NCI-H2029 (cell line): Measurements from ENCODE around the gene GZMH.
"Not testable (repeated sequence)": the region's sequence is repeated elsewhere in the genome, so short reads cannot be mapped to it uniquely, and the experiment has no call there.

Source experiments
- DNase-seq: peaks from one replicate; lab custom pipeline; 2025; lab: John Stamatoyannopoulos, UW

The GZMH gene

GRCh38 chr14:24609655-24610344 lies at the start of gene GZMH:
Gene GZMH, minus strand, starts transcription at chr14:24609685. Its CDS starts 72 bp downstream, at chr14:24609613.
- DNase-seq = no peak

GRCh38 chr14:24648361-24648760 lies 38.9 kb upstream of the GZMH start:
- DNase-seq = not testable (repeated sequence)

- no peak for DNase-seq
These were observed 30.4 kb upstream of the GZMH start for GRCh38 chr14:24639905-24640304.

- DNase-seq = no peak
These were observed 29.8 kb upstream of the GZMH start for GRCh38 chr14:24639270-24639669.

GRCh38 chr14:24634158-24634557 lies 24.7 kb upstream of the GZMH start, which contains the start of gene GZMB:
Gene GZMB, minus strand, starts transcription at chr14:24634190. Its CDS starts 30 bp downstream, at chr14:24634160.
- DNase-seq = no peak

GRCh38 chr14:24633353-24633752 lies 23.9 kb upstream of the GZMH start:
- DNase-seq = no peak

GRCh38 chr14:24632761-24633160 lies 23.3 kb upstream of the GZMH start:
- no peak for DNase-seq

- DNase-seq = no peak
These were observed 22.9 kb upstream of the GZMH start for GRCh38 chr14:24632336-24632735.

GRCh38 chr14:24631749-24632335 lies 22.4 kb upstream of the GZMH start:
- no peak for DNase-seq

- DNase-seq = peak; percentile 83
These were observed 21.5 kb upstream of the GZMH start for GRCh38 chr14:24630872-24631477.

GRCh38 chr14:24630087-24630871 lies 20.8 kb upstream of the GZMH start:
- DNase-seq = no peak

GRCh38 chr14:24629521-24629920 lies 20.0 kb upstream of the GZMH start:
- DNase-seq = no peak

- DNase-seq = no peak
These were observed 4.3 kb upstream of the GZMH start for GRCh38 chr14:24613747-24614146.

GRCh38 chr14:24613241-24613640 lies 3.8 kb upstream of the GZMH start:
- DNase-seq = no peak

- peak; percentile 48 for DNase-seq
These were observed 2.7 kb upstream of the GZMH start for GRCh38 chr14:24612196-24612595.

- DNase-seq = no peak
These were observed 1.6 kb downstream of the GZMH start for GRCh38 chr14:24607635-24608514.

- DNase-seq = no peak
These were observed 2.4 kb downstream of the GZMH start for GRCh38 chr14:24607081-24607480.

GRCh38 chr14:24606297-24606696 lies 3.2 kb downstream of the GZMH start:
- no peak for DNase-seq

- no peak for DNase-seq
These were observed 3.9 kb downstream of the GZMH start for GRCh38 chr14:24605435-24606190.

GRCh38 chr14:24597403-24597802 lies 12.1 kb downstream of the GZMH start:
- DNase-seq = no peak
